Upper lobe of left lung (tissue), 6 donors: ENCODE data around the gene CD5L. TPM values are rescaled to one million over a fixed set of nuclear protein-coding genes. Genes with fewer than 3 reads are reported as not detected.

Experiments used
- ATAC-seq, 2 donors: fragments of 200-7000 bp; cut with Tn5 transposase; one replicate each; pipeline ENCODE4 v1.9.1; 2022; ENCODE audit warnings: mild to moderate bottlenecking in 2 of 2, moderate library complexity in 2 of 2; ENCODE audit not compliant: low FRiP score in 2 of 2
- DNase-seq, 2 donors: peaks; one replicate each; pipeline ENCODE4 v3.0.0-alpha.2; 2019 to 2020
- H3K27ac ChIP-seq, 4 donors: fragments of 200-600 bp; sonication (generic); one replicate each; pipeline ENCODE4 v1.5.1; 2016 to 2019
- H3K27me3 ChIP-seq, 4 donors: fragments of 200-600 bp; sonication (generic); one replicate each; pipeline ENCODE4 v1.5.1; 2017 to 2019
- H3K36me3 ChIP-seq, 4 donors: fragments of 200-600 bp; sonication (generic); one replicate each; pipeline ENCODE4 v1.5.1; 2016 to 2019
- H3K4me1 ChIP-seq, 4 donors: fragments of 200-600 bp; sonication (generic); one replicate each; pipeline ENCODE4 v1.5.1; 2018 to 2019
- H3K4me3 ChIP-seq, 4 donors: fragments of 200-600 bp; sonication (generic); one replicate each; pipeline ENCODE4 v1.5.1; 2017 to 2019; ENCODE audit warnings: mild to moderate bottlenecking in 2 of 4, moderate library complexity in 1 of 4
- H3K9me3 ChIP-seq, 4 donors: fragments of 200-600 bp; sonication (generic); one replicate each; pipeline ENCODE4 v1.5.1; 2018 to 2019
- POLR2AphosphoS5 ChIP-seq, 2 donors: sonication (generic); formaldehyde crosslinking; IDR thresholded peaks; one replicate each; pipeline ENCODE4 v1.5.1; 2017; ENCODE audit warnings: antibody characterized with exemption in 2 of 2
- WGBS, 2 donors: methylation state at CpG; one replicate each; pipeline ENCODE4 v1.1.5; 2017 to 2018; 5-methylcytosine and 5-hydroxymethylcytosine counted together
- small RNA-seq, 4 donors: library from RNA; depleted of rRNA; stranded (forward); fragments of <200 nt; gene quantifications; one replicate each; pipeline ENCODE3, GENCODE V24; 2016
- total RNA-seq, 6 donors: library from RNA; depleted of rRNA in 4 of 6; stranded (reverse); fragments of >200 nt in 4 of 6; gene quantifications; one replicate each; pipeline versions ENCODE4 v1.1.0 to v1.2.1, GENCODE V29; 2016 to 2021
- donor health status: DM: no; HTN: no; CAD: no; lungs with moderate emphysema.
- donor health status: DM: no; HTN: yes; CAD: no; lungs with severe emphysema.

The CD5L gene
- total RNA-seq, 6 donors from 2014 or later = 1.4 to 5.2 (median 3.4) TPM

GRCh38 chr1:157781048-157781447 is 60.6 kb downstream of the CD5L start:
- no peak for TF ChIP-seq POLR2AphosphoS5 (IDR thresholded peaks at IDR 0.05)
- H3K36me3 ChIP-seq = no peaks in the 10 kb centered on the region
- ATAC-seq = no peak
- no peaks in the 10 kb centered on the region for H3K27me3 ChIP-seq
- DNase-seq = no peak
- H3K4me1 ChIP-seq = no peaks in the 10 kb centered on the region
- H3K9me3 ChIP-seq = no peaks in the 10 kb centered on the region
- H3K4me3 ChIP-seq = no peak overlapping the region
- WGBS, 2 donors = 34 to 37% methylated on average over 2 of the region's 2 CpGs
- no peak overlapping the region for H3K27ac ChIP-seq

Small RNA genes within 50 kb of the gene (small RNA-seq; reads per million reads assigned to genes)
- gene MRPS21P2 = 0 reads per million in 4 donors

Other genes with a start within 250 kb of the CD5L start
- not detected for gene FCRL4, start 243.7 kb downstream of the CD5L start, total RNA-seq
- gene FCRL3, start 141.0 kb downstream of the CD5L start, total RNA-seq = 1 to 10 TPM in 4 of 6 donors, under 1 TPM in 2; 0.22 to 1.4 (median 1.1) TPM
- 1 to 10 TPM in 2 of 6 donors, under 1 TPM in 4; 0.46 to 3.1 (median 0.68) TPM for gene FCRL2, start 64.7 kb downstream of the CD5L start, total RNA-seq
- gene FCRL1, start 21.7 kb downstream of the CD5L start, total RNA-seq = 10 to 100 TPM in 2 of 6 donors, 1 to 10 TPM in 4; 1.2 to 18.9 (median 3.6) TPM
- gene KIRREL1, start 151.8 kb upstream of the CD5L start, total RNA-seq = 10 to 100 TPM; 16.9 to 40.6 (median 25.8) TPM